AML-193 (cell line): ENCODE results near the gene PKP4.

Experiments
- DNase-seq, 2 experiments: peaks; one replicate each; lab custom pipeline; 2025; lab: John Stamatoyannopoulos, UW

Gene PKP4

DNA sequence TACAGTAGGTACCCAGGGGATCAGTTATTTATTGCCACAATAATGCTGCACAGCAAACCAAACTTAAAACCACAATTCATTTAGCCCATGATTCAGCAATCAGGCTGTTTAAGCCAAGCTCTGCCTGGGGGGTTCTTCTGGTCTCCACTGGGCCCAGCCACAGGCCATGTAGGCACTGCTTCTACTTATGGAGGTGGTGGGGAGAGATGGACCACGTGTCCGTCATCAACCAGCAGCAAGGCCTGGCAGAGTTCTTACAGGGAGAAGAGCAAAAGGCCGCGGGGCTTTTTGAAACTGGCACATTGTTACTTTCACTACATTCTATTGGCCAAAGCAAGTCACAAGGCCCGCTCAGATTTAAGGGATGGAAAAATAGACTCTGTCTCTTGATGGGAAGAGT is 262.1 kb downstream of the PKP4 start:
- no peak for DNase-seq

DNA sequence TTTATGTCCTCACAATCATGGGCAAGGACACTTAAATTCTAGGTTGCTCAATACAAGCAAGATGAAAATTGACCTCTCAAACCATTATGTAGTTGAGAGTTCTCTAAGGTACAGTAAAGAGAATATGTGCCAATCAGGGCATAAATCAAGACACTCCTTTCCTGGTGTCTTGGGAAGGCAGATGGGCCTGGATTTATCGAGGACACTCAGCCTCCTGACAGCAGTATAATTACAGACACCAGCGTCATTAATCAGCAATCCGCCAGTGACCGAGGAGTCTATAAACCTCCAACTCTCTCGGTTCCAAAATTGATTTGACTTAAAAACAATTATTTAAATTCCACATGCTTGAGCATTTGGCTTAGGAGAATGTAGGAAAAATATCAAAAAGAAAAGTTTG is 262.7 kb downstream of the PKP4 start:
- no peak for DNase-seq

DNA sequence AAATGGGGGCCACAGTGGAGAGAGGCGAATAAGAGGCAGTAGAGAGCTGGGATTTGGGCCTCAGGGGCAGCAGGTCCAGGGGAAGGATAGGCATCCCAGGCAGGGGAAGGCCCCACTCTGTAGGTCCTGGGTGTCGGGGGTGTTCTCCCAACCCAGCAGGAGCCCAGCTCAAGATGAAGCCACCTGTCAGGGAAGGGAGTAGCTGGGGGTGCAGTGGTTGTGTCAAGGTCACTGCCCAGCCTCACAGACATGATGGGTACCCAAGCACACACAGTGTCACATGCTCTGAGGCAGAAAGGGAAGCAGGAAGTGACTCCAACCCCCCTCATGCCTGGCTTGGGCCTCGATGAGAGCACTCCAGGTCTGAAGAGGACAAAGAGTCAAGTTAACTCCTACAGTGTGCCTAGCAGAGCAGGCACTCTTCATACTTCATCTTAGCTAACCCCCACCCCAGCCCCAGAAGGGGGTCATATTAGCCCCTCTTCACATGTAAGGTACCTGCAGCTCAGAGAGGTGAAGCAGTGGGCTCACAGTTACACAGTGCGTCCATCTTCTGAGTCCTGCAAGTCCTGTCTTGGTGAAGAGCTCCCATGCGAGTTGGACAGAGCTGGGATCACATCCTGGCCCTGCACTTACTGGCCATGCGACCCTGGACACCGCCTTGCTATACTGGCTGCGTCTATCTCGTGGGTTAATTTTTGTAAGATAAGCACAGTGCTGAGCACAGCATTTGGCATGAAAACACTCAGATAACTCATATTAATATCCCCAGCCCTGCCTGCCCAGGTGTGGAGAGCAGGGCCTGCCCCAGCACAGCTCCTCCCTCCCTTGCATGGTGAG is 265.7 kb downstream of the PKP4 start:
- DNase-seq: no peak

DNA sequence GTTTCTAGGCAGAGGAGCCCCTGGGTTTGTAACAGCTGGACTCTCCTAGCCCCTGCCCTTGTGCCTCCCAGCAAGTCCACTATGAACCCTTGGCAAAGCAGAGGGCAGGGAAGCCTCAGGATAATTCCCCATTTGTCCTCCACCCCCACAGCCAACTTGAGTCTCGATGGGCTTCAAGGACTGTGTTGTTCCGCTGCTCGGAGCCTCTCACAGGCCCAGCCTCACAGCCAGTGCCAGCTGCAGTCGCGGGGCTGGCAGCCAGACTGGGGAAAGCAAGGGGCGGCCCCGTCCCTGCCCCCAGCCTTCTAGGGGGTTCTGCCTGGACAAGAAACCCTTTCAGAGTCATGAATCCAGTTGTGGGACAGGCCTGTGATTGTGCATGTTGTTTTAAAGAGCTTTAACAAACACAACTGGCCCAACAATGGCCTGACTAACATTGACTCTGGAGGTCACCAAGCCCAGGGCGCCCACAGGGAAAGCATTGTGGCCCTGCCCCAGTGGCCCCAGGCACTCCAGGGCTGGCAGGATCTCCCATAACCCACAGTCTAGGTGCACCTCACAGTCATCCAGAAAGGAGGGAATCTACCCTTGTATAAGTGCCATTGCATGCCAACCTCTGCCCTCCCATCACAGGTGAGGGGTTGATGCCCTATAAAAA is 266.6 kb downstream of the PKP4 start:
- DNase-seq: no peak

DNA sequence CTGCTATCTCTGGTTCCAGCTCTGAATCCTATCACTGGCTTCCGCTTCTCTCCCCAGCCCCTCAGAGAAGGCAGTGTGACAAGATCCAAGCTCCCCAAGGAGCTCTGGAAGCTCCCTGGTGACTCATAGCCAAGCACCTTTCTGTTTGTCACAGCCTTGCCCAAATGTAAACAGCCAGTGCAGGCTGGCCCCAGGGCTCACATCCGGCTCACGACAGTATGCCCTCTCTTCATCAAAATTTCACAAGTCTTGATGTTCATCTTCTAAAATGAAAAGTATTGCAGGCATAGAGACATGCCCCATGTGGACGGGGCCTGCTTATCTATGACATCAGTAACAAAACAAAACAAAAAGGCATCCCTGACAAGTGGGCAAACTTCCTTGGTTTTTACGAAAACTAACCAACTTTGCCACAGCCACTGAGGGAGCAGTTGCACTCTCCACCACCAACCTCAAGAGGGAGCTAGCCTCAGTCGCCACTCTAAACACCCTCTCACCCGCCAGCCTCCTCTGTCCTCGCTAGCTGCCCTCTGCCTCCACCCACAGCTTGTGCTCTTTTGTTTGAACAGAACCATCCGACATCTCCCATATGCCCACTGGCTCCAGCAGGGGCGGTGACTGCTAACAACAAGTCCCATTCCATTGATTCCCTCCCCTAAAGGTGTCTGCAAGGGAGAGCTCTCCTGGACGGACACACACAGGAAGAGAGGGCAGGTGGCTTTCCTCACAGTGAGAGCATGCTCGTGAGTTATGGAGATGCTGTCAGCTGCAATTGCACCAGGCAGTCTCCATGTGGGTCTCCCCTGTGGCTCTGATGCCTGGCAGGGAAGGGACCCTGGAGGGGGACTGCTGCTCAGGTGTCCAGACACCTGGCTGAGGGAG is 267.4 kb downstream of the PKP4 start:
- no peak for DNase-seq

DNA sequence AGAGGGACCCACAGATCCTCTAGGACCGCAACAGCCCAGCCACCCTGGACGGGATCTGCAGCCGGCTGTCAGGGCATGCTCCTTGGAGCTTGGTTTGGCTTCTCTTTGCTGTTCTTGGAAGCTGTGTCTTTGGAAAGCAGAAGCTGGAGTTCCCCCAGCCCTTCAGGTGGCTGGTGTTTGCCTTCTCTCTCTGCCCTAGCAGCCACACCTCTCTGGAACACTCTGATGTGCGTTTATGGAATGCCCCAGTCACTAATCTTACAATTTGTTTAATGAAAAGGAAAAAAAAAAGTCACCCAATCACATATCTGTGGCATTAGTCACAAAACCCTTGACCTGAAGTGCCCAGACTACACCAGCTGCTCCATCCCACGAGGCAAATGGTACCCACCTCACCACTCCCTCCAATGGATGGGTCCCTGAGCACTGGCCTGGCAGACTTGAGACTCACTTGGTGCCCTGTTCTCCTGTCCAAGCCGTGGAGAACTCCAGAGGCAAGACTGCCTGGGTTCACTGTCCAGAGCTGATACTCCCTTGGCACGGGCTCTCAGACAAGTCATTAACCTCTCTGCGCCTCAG is 268.1 kb downstream of the PKP4 start:
- no peak for DNase-seq

DNA sequence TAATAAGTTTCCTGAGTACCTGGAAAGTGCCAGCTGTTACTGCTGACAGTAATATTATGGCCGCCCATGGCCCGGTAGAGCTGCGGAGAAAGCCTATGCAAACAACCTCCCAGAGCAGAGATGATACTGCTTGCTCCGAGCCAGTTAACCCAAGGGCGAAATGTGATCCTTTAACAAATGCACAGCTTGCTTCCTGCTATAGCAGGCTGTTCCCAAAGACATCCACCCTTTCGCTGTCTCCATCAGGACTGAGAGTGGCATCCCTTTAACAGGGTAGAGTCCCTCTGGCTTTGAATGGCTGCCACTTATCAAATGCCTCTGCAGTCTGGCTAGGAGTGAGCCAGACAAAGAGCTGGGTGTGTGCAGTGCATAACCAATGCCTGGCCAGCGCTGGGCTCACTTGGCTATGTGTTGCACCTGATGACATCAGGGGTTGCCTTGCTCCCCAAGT is 268.7 kb downstream of the PKP4 start:
- no peak for DNase-seq

DNA sequence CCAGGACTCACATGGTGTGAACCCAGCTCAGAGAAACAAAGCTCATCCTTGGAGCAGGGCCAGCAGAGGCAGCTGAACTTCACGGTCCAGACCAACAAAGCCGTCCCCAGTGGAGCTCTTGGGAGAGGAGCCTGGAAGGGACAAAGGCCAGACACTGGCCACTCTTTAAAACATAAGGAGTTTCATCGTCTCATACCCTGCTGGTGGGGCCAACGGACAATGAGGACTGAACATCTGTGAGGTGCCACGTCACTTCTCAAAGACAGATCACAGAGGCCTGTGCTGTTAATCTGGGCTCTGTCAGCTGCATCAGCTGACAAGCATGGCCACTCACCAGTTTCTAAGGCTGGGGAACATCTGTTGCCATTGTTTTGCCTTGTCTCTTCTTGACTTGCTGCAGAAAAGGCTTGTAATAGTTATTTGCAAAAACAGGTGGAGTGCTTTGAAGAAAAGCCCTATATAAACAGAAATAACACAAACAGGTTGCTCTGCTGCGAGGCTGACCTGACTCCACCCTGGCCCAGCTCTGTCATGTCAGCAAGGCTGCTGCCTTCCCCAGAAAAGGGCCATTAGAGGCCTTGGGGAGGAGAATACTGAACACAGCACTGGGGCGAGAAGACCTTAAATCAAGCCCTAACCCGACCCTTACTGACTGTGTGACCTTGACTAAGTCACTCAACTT is 270.3 kb downstream of the PKP4 start:
- no peak for DNase-seq

DNA sequence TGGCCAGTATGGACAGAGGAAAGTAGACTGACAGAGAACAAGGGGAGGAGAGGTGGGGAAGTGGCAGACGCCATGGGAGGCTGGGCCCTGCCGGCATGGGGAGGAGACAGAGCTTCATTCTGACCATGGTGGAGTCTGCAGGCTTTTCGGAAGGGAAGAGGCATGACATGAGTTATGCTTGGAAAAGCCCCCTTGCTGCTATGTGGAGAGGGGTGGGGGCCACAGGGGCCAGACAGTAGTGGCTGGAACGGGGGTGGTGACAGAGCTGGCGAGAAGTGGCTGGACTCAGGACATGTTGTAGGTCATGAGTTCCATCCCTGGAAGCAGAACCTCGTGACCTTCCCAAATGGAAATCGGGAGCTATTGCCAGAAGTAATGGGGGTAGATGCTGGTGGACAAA is 271.7 kb downstream of the PKP4 start:
- no peak for DNase-seq

DNA sequence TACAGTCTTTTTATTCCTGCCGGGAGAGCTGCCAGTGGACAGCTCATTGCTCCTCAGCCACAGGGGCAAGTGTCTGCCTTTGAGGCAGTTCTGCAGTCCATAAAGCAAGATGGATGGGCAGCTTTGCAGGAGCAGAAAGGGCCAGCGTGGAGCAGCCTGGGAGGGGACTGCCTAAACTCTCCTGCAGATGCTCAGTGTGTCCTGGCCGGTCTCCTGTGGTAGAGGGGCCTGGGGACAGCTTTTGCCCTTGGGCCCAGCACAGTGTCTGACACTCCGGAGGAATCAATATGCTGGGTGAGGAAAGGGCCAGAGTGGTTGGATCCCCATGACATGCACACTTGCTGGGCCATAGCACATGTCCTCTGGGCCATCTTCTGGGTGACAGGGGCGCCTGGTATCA is 272.7 kb downstream of the PKP4 start:
- DNase-seq: no peak

DNA sequence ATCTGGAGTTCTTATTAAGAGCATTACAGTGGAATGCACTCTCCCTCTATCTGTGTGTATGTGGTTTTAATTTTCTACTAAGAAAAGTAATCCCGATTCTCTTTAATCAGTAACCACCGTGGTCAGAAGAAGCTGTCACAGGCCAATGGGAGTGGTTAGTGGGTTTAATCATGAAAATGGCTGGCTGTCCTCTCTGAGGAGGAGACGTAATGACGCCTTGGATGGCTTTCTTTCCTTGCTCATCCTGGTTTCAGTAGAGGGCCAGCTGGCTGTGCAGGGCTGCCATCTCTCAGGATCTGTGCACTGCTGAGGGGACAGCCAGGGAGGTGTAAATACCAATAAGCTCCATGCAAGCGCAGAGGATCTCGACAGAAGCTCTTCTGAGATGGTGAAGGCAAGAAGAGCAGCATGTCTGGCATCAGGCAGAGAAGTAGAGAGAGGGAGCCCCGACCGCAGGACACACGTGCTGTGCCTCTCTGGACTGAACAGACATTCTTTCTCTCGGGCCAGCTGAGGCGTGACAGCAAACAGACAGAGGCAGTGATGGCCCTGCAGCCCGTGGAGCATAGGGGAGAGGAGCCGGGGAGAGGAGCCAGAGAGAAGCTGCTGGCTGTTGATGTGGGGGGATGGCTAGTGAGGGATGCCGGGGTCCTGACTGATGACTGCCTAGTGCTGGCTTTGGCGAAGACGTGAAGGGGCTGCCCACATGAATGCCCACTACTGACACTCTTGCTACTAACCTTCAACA is 273.3 kb downstream of the PKP4 start:
- DNase-seq: no peak

DNA sequence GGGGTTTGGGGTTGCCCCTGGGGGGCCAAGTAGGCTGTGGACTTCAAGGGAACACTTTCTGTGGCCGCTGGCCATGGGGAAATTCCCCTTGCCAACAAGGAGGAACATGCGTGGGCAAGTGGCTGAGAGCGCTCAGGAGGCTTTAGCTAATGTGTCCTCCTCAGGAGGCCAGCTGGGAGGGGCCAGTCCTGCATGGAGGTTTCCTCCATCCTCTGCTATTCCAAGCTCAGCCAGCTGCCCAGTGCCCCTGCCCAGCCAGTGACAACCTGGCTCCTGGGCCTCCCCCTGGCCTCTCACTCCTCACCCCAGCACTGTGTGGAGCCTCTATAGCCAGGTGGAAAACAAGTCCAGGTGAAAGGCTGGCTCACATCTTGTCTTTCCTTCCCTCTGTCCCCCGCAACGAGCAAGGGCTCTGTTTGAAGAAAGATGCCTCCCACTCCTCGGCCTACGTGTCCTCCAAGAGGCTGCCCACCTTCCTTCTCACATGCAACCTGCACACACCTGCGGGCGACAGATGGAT is 273.9 kb downstream of the PKP4 start:
- DNase-seq: no peak

DNA sequence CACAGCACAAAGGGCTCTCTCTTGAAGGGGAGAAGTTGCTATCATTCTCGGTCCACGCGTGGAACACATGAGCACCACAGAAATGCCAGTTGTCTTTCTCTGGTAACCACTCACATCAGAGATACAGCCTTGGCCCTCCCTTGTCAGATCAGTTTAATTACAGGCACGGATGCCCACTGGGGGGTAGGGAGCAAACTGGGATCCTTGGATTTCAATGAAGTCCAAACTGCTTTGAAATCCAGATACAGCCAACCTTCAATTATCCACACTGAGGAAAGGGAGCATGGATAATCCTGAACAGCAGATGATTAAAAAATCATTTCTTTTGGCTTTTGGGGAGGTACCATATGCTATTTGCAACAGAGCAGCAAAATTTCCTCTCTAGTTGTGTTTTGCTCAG is 274.6 kb downstream of the PKP4 start:
- DNase-seq: no peak
